Liver (tissue), 3 donors: ENCODE data around the gene NODAL.

Experiments used
- HNF4A ChIP-seq, 2 donors: conservative IDR thresholded peaks; 2 replicates each; pipeline ENCODE4 v1.6.1; 2016; ENCODE audit warnings: antibody characterized with exemption in 2 of 2, mild to moderate bottlenecking in 2 of 2
- JUND ChIP-seq, 2 donors: IDR thresholded peaks; 2 replicates each; pipeline ENCODE4 v1.6.1; 2016; ENCODE audit warnings: antibody characterized with exemption in 2 of 2
- RAD21 ChIP-seq, 2 donors: IDR thresholded peaks; 2 replicates each; pipeline ENCODE4 v1.6.1; 2016; ENCODE audit warnings: antibody characterized with exemption in 2 of 2, mild to moderate bottlenecking in 2 of 2
- TF ChIP-seq, protein P1 (sequence below): fragments of 150-350 bp; IDR thresholded peaks from 2 replicates; pipeline ENCODE4 v1.5.1; 2017; ENCODE audit warnings: improper control_type of control experiment, low read depth, low read length; ENCODE audit not compliant: missing input control
- TF ChIP-seq, protein P2 (sequence below): IDR thresholded peaks from 2 replicates; pipeline ENCODE4 v1.6.1; 2016; ENCODE audit warnings: antibody characterized with exemption
- donor health status: healthy.
- donor health status: healthy.

DNA sequence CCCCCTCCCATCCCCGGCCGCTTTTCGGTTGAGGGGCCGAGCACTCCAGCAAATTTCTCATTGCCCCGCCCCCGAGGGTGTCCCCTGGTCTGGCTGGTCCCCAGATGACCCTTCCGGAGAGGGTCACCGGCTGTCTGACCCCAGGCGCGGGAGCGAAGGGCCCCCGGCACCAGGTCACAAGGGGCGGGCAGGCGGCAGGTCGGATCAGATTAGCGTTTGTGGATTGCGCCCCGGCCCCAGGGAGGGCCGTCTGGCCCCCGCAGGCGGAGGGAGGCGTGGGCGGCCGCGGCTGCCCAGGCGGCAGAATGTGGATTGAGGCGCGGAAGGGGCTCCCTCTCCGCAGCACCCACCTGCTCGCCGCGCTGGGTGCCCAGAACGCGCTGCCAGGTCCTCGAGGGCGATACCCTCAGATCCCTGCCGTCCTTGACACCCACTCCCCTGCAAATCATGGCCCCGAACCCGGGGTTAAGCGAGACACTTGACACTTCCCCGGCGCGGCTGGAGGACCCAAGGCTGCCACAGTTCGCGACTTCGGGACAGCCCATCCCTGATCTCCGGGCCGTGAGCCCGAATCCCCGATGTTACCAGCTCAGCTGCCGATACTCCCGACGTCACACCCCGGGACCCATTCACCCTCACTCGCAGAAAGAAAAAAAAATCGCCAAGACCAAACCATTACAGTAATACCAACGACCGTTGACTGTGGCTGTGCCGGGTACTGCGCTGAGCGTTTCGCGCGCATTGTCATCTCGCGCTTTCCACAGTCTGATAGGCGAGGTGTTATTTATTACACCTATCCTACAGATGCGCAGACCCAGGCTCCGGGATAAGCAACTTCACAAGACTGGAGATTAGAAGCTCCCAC lies 953 bp downstream of the NODAL start:
- no peak for TF ChIP-seq RAD21 (IDR thresholded peaks at IDR 0.05)
- TF ChIP-seq, protein P1, sequence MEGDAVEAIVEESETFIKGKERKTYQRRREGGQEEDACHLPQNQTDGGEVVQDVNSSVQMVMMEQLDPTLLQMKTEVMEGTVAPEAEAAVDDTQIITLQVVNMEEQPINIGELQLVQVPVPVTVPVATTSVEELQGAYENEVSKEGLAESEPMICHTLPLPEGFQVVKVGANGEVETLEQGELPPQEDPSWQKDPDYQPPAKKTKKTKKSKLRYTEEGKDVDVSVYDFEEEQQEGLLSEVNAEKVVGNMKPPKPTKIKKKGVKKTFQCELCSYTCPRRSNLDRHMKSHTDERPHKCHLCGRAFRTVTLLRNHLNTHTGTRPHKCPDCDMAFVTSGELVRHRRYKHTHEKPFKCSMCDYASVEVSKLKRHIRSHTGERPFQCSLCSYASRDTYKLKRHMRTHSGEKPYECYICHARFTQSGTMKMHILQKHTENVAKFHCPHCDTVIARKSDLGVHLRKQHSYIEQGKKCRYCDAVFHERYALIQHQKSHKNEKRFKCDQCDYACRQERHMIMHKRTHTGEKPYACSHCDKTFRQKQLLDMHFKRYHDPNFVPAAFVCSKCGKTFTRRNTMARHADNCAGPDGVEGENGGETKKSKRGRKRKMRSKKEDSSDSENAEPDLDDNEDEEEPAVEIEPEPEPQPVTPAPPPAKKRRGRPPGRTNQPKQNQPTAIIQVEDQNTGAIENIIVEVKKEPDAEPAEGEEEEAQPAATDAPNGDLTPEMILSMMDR = no peak
- TF ChIP-seq, protein P2, sequence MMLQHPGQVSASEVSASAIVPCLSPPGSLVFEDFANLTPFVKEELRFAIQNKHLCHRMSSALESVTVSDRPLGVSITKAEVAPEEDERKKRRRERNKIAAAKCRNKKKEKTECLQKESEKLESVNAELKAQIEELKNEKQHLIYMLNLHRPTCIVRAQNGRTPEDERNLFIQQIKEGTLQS = no peak
- TF ChIP-seq HNF4A (conservative IDR thresholded peaks at IDR 0.05) = no peak
- no peak for TF ChIP-seq JUND (IDR thresholded peaks at IDR 0.05)
